GM12864 (cell line): Measurements from ENCODE around the gene CLECL1.

Source experiments
- DNase-seq: peaks from one replicate; pipeline ENCODE4 v3.0.0-alpha.2; 2011; ENCODE audit warnings: low read depth
- H3K4me3 ChIP-seq: 2 replicates; pipeline ENCODE4 v1.5.1; 2011; ENCODE audit warnings: mild to moderate bottlenecking, low read depth, low read length, control low read depth
- TF ChIP-seq, protein P1 (sequence below): IDR thresholded peaks from 2 replicates; pipeline ENCODE4 v1.5.1; 2011; ENCODE audit warnings: low read depth, mild to moderate bottlenecking, moderate library complexity, low read length, control low read depth, inconsistent platforms; ENCODE audit errors: missing control alignments

CLECL1 gene

DNA sequence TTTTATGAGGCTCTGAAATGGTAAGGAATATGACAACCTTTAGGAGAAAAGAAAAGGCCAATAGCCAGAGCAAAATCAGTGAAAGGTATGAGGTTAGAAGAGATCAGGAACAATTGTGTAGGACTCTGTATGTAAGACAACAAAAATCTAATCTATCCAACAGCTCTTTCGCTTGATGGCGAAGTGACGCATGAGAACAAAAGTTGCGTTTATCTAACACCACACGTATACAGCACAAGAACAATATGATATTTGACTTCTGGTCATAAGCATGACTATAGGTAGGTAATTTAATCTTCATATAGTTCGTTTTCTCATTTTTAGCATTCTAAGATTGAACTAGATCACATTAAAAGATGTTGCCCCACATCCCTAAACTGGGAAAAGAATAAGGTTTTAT lies 1.5 kb downstream of the CLECL1 start:
- TF ChIP-seq, protein P1, sequence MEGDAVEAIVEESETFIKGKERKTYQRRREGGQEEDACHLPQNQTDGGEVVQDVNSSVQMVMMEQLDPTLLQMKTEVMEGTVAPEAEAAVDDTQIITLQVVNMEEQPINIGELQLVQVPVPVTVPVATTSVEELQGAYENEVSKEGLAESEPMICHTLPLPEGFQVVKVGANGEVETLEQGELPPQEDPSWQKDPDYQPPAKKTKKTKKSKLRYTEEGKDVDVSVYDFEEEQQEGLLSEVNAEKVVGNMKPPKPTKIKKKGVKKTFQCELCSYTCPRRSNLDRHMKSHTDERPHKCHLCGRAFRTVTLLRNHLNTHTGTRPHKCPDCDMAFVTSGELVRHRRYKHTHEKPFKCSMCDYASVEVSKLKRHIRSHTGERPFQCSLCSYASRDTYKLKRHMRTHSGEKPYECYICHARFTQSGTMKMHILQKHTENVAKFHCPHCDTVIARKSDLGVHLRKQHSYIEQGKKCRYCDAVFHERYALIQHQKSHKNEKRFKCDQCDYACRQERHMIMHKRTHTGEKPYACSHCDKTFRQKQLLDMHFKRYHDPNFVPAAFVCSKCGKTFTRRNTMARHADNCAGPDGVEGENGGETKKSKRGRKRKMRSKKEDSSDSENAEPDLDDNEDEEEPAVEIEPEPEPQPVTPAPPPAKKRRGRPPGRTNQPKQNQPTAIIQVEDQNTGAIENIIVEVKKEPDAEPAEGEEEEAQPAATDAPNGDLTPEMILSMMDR, result no peak

DNA sequence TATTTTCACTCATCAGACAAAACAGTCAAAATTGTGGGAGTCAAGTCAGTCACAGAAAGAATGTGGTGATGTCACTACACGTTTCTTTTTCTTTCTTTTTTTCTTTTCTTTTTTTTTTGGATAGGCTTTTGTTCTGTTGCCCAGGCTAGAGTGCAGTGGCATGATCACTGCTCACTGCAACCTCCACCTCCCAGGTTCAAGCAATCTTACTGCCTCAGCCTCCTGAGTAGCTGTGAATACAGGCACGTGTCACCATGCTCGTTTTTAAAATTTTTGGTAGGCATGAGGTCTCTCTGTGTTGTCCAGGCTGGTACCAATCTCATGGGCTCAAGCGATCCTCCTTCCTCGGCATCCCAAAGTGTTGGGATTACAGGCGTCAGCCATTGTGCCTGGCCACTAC lies 2.3 kb downstream of the CLECL1 start:
- TF ChIP-seq, protein P1, result no peak
- DNase-seq, result no peak
- H3K4me3 ChIP-seq, result peak overlapping the region; percentile 47

More for the DNA sequence above, 1.5 kb downstream of the CLECL1 start:
- no peak for DNase-seq
- H3K4me3 ChIP-seq, result peak overlapping the region; percentile 47

DNA sequence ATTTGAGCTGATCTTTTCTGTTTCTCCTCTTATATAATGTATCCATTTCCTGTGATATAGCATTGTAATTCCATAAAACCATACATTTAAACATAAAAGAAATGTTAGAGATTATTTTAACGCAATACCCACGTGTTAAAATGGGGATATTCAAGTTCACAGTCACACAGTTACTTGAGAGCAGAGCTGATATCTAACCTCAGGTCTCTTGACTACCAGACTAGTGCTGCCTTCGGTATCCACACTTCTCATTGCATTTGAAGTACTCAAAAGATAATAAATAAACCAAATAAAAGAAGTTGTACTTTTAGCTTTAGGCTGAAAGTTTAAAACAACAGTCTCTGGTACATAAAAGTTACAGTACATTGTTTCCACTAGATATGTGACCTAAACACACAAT lies 2.9 kb downstream of the CLECL1 start:
- H3K4me3 ChIP-seq, result peak overlapping the region; percentile 47; the same call in 1 of the 2 replicates
- TF ChIP-seq, protein P1, result no peak
- no peak for DNase-seq

DNA sequence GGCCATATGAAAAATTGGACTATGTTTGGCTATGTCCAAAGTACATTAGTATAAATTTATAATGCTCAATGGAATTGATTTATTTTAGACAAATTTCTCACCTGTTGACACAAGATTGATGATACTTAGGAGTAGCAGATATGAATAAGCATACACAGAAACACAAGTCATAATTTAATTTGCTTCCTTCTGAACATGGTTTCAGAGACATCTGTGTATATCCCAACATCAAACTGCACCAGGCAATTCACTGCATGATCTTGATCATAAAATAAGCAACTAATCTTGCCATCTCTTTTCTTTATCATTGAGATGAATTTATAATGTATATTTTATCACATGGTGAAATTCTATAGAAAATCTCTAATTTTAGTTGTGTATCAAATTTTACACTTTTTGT lies 3.8 kb downstream of the CLECL1 start:
- DNase-seq, result no peak
- H3K4me3 ChIP-seq, result no peak overlapping the region; the same call in 1 of the 2 replicates
- TF ChIP-seq, protein P1, result no peak

DNA sequence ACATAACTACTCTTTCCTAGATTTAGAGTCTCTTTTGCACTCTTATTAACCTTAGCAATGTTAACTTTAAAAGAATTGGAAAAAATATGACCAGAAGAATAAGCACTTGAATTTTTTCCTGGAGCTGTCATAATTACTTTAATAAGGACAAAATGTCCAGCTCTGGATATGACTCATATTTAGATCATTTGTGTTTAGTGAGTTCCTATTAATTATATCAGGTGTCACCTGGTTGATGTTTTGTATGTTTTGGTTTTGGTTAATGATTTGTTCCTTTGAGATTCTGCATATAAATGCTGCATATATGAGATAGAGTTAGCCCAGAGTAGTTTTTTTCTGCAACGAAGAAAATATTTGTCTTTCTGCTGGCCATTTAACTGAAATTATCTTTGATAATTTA lies 5.1 kb downstream of the CLECL1 start:
- TF ChIP-seq, protein P1, result no peak
- DNase-seq, result no peak
- no peak overlapping the region for H3K4me3 ChIP-seq

DNA sequence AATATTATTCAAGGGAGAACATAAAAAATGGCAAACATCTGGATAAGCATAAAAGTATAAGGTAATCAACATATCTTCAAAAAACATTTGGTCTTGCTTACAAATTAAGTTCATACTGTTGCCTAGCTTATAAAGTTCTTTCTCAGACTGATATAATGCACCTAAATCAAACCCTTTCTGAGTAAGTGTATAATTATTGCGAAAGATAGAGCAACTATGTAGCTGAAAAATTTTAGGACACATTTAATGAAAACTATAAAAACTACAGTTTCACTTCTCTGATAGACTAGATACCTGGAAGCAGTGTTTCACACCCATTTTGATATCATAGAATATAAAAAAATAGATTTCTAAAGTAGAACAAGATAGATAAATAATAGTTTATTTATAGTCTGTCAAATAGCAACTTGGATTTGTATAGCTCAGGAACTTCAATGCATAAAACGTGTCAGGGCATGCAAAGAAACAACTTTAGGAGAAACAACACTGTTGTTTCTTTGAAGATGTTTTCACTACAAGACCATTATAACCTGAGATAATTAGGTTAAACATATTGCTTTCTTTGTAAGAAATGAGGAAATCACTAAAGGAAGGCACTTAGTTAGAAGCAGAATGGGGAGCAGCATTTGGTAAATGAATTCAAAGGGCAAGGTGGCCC lies 7.6 kb downstream of the CLECL1 start:
- H3K4me3 ChIP-seq, result peak overlapping the region; percentile 14; the same call in 1 of the 2 replicates
- TF ChIP-seq, protein P1, result no peak
- DNase-seq, result no peak

DNA sequence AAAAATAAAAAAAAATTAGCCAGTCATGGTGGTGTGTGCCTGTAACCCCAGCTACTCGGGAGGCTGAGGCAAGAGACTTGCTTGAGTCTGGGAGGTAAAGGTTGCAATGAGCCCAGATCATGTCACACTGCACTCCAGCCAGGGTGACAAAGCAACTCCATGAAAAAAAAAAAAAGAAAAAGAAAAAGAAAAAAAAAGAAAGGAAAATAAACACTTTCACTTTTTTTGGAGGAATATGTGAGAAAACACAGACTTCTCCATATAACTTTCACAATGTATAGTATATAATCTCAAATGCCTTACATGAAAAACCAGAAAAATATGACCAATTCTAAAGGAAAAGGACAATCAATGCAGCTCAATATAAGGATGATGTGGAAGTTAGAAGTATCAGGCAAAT lies 8.9 kb downstream of the CLECL1 start:
- H3K4me3 ChIP-seq, result peak overlapping the region; percentile 4; the same call in 1 of the 2 replicates
- no peak for DNase-seq
- TF ChIP-seq, protein P1, result no peak
